HG03039 (cell line): Measurements from ENCODE around the gene LRRC74B.
"Not testable (repeated sequence)": the region's sequence is repeated elsewhere in the genome, so short reads cannot be mapped to it uniquely, and the experiment has no call there.

Experiments used
- ATAC-seq: cut with Tn5 transposase; IDR thresholded peaks from one replicate; pipeline ENCODE4 v1.9.1; 2021; ENCODE audit warnings: mild to moderate bottlenecking, moderate library complexity; ENCODE audit not compliant: unreplicated experiment

LRRC74B gene

DNA sequence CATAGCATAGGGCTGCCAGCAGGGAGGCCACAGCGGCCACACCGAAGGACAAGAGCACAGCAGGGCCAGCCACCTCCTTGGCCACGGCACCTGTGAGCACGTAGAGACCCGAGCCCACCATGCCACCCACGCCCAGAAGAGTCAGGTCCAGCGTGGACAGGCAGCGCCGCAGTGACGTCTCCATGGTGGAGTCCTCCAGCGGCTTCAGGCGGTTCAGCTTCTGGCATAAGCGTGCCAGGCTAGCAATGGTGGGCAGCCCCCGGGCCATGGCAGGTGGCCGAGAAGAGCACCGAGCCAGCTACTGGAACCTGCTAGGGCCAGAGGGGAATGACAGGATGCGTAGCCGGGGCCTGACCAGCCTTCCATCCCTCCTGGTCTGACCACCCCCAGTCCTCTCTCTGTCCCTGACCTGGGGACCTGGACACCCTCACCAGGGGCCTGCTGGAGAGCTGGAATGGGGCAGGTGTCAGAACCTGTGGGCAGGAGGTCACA is 14.2 kb upstream of the LRRC74B start:
- no peak for ATAC-seq

DNA sequence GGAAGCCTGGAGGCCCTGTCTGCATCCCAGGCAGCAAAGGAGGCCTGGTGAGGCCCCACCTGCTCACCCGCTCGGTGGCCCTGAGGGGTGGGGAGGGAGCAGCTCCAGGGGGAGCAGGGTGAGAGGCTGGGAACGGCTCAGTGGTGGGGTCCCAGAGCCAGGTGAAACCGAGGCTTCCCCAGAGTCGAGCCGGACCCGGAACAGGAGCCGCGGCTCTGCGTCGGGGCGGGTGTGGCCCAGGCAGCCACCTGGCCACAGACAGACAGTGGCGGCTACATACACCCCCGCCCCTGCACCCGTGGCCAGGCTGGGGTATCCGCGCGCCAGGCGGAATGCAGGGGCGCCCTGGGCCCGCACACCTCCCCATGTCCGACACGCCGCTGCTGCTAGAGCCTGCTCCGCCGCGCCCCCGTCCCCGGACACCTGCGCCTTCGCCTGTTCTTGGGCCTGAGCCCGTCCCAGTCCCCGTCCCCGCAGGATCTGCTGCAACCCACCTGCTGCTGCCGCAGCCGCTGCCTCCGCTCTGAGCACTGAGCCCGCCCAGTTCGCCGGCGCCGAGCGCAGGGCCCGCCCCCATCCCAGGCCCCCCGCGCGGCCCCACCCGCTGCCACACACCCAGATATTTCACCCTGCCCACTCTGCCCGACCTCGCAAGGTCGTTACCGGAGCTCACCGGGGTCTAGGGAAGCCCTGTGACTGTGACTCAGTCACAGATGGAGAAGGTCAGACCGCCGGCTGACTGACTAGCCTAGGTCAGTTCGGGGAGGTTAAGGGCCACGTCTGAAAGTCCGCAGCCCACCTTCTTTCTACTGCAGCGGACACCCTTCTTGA is 13.5 kb upstream of the LRRC74B start, which contains the start of gene SLC7A4:
Gene SLC7A4, minus strand, starts transcription at position 525 of the 831 bp plus-strand sequence. CDS start 749 bp downstream, outside the sequence.
- ATAC-seq, result no peak

DNA sequence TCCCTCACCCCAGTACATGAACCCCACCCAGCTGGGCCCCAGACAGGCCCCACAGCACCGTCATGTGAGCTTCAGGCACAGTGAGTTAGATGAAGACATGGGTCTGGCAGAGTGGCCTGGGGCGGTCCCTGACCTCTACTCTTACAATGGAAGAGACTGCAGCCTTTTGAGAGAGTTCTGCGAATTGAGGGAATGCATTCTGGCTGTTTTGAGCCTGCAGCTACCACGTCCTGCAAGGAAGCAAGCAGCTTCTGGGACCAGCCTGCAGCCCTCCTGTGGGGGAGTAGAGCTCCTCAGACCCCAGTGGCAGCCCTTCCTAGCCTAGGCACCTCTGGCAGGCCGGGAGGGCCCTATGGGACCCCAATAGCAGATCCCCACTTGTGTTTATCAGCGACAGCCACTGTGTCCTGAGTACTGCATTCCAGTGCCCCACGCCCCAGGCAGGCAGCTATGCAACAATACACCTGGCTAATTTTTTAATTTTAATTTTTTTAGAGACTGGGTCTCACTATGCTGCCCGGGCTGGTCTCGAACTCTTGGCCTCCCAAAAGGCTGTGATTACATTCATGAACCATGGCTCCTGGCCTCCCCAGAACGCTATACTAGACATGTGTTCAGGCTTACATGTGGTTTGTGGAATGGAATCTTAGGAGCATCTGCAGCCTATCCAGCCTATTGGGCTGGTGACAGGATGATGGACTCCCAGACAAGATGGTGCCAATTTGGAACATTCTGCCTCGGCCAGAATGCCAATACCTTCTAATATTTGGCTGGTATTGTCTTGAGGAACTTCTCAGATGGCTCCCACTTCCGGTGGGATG is 12.7 kb upstream of the LRRC74B start:
- ATAC-seq, result no peak

DNA sequence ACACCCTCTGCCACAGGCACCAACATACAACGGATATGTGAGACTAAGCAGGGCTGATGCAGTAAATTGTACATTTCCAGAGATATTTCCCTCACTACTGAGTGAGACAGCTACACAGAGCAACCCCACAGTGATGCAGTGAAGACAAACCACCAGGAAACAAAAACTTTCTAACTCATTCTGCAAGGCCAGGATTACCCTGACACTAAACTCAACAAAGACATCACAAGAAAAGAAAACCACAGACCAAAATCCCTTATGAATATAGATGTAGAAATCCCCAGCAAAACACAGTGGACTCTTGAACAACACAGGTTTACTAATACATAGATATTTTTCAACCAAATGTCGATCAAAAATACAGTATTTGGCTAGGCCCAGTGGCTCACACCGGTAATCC is 11.9 kb upstream of the LRRC74B start:
- no peak for ATAC-seq

- no peak for ATAC-seq
Measured at GRCh38 chr22:21034989-21035388, 10.8 kb upstream of the LRRC74B start.

GRCh38 chr22:21038405-21038804 is 7.3 kb upstream of the LRRC74B start:
- ATAC-seq, result no peak

DNA sequence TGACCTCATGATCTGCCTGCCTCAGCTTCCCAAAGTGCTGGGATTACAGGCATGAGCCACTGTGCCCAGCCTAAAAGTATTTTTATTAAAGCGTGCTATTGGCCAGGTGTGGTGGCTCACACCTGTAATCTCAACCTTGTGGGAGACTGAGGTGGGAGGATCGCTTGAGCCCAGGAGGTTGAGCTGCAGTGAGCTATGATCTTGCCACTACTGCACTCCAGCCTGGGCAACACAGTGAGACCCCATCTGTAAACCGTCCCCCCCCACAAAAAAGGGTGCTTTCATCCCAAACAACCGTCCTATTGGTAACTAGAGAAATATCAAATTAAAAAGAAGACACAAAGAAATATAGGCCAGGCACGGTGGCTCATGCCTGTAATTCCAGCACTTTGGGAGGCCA is 6.6 kb upstream of the LRRC74B start:
- ATAC-seq, result not testable (repeated sequence)

GRCh38 chr22:21041937-21042336 is 3.8 kb upstream of the LRRC74B start:
- ATAC-seq, result no peak

DNA sequence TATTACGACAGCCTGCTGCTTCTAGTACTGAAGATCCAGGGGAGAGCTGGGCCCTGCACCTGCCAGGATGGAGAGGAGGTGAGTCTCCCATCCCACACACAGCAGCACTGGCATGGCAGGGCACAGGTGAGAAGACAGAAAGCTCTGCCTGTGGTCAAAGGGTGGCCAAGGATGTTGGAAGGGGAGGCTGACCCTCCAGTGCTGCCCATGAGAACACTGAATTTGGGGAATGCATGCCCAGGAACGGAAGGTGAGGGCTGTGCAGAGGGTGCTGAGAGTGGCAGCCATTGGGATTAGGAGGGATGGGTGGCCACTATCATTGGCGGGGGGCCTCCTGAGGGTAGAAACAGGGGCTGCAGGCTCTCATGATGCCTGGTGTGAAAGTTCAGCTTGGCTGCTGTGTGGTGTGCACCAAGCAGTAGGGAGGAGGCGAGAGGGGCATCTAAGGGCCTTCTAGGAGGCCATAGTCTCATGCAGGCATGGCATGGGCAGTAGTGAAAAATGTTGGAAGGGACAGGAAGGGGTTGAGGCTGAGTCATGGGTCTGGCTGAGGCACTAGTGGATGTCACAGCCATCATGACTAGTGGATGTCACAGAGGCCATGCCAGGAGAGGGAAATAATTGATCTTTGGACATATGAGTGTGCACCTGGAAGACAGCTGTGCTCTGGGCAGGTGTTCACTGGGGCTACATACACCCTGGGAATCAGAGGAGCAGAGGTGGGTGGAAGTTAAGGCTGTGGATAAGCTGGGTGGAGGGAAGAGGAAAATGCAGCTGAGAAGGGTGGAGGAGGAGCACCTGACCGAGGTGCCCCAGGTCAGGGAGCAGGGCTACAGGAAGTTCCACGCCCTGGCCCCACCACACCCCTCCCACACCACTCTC is 2.5 kb upstream of the LRRC74B start:
- no peak for ATAC-seq

DNA sequence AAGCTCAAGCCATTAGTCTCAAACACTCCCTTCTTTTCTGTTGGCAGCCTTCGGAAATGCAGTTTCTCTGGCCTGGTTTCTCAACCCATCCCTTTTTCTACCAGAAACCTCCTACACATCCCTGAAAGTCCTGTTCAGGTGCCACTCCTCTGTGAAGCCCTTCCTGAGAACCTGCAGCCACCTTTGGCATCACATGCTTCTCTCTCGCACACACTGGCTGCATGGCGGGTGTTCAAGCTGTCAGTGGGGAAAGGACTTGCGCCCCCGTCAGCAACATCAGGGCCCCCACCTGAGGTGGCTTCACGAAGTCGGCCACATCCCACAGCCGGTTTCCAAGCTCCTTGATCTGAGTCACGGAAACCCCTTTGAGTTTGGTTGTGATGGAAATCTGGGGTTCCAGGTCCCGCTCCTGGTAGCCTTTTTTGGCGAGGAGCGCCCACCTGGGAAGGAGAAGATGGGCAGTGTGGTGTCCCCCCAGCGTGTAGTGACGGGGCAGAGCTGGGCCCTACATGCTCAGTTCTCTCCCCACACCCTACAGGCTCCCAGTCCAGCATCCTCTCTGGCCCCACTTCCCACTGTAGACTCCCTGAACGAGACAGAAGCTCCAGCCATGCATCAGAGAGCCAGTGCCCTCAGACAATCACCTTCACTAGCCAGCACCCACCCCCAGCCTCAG is 1.7 kb upstream of the LRRC74B start:
- ATAC-seq, result no peak

- no peak for ATAC-seq
Measured at GRCh38 chr22:21044931-21045584, 688 bp upstream of the LRRC74B start.

DNA sequence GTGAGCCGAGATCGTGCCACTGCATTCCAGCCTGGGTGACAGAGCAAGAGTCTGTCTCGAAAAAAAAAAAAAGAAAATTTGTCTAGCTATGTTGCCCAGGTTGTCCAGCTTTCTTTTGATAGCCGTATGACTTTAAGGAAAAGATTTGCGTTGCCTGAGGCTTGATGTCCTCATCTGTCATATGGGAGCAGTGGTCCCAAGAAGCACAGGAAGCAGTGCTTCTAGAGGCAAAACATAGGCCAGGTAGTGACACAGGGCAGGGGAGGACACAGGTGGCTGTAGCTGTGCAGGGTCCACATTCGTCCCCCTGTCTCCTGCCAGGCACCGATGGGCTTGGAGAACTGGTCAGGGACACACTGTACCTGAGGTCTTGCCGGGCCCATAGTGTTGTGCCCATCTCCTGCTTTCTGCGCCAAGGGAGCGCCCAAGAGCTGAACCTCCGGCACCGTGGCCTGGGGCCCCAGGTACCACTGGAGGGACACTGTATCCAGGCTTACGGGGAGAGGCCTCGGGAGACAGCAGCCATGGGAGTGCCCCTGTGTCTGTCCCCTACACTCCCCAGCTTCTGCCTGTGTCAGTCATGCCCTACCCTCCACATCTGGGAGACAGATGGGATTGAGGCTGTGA is 1.4 kb downstream of the LRRC74B start:
- no peak for ATAC-seq

- ATAC-seq, result no peak
Measured at GRCh38 chr22:21047730-21048129, 2.0 kb downstream of the LRRC74B start.

DNA sequence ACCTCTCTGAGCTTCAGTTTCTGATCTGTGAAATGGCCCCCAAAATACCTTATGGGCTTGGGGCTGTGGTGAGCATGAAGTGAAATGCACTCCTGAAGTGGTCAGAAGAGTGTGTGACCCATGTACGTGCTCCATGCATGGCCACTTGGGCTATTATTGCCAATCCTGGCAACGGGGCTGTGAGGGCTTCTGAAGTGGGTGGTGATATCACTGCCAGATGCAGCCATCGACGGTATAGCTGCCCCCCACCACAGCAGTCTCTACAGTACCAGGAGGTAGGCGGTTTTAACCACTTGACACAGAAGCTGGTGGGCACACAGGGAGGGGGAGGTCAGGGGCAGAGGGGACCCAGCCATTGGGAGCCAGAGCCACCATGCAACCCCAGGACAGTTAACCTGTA is 2.7 kb downstream of the LRRC74B start:
- ATAC-seq, result not testable (repeated sequence)

DNA sequence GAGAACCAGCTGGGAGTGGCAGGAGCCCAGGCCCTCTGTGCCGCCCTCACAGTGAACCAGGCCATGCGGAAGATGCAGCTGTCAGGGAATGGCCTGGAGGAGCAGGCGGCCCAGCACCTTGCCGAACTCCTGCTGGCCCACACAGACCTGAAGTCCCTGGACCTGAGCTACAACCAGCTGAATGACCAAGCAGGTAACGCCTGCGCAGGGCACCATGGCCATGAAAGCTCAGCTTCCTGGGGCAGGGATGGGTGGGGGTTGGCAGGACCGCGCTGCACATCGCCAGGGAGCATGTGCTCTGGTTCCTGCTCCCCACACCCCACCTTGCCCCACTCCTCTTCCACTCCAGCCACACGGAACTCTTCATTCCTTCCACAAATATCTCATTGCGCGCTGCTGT is 3.2 kb downstream of the LRRC74B start:
- ATAC-seq, result not testable (repeated sequence)

DNA sequence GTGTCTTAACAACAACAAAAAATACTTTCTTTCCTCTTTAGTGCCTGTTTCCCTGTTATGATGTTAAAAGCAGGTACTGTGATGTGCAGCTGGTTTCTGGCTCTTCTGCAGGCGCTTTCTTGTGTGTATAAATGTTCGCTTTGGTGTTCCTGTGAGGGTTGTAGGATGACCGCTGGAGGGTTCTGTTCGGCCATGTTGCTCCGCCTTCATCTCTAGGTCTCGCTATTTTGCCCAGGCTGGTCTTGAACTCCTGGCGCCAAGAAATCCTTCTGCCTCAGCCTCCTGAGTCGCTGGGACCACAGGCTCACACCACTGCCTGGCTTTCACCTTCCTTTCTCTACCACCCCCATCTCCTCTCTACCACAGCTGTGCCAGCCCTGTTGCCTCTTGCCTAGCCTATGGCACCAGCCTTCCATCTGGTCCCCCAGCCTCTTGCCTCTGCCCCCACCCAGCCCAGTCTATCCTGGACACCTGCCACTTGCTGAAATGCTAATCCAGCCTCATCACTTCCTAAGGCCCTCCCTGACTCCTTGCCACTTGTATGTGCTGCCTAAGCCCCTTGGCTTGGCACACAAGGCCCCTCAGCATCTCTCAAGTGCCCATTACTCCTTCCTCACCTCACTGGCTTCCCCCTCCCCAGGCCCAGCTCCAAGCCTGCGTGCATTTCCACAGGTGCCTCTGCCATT is 5.5 kb downstream of the LRRC74B start:
- ATAC-seq, result no peak

- ATAC-seq, result no peak
Measured at GRCh38 chr22:21051831-21052400, 6.2 kb downstream of the LRRC74B start.

- no peak for ATAC-seq
Measured at GRCh38 chr22:21052715-21053459, 7.1 kb downstream of the LRRC74B start.
